GM12878 (cell line): ENCODE results near the gene RNF31. TPM values are rescaled to one million over a fixed set of nuclear protein-coding genes. Genes with fewer than 3 reads are reported as not detected.

Source experiments
- ASH2L ChIP-seq: fragments of 300-600, 200-600 bp; sonication (generic); IDR thresholded peaks from 2 replicates; pipeline ENCODE4 v1.6.1; 2017; ENCODE audit warnings: low read depth, mild to moderate bottlenecking, borderline replicate concordance
- BRCA1 ChIP-seq: IDR thresholded peaks from 2 replicates; pipeline ENCODE4 v1.6.1; 2011; ENCODE audit warnings: low read depth, low read length, improper control_type of control experiment
- EP300 ChIP-seq, 2 experiments: fragments of 150-350 bp in 1 of 2; IDR thresholded peaks; 2 replicates each; pipeline ENCODE4 v1.6.1; 2011 to 2012; ENCODE audit warnings: low read depth in 2 of 2, low read length in 2 of 2, borderline replicate concordance in 1 of 2, improper control_type of control experiment in 1 of 2, inconsistent platforms in 1 of 2; ENCODE audit not compliant: control insufficient read depth in 1 of 2
- NFYA ChIP-seq: IDR thresholded peaks from 2 replicates; pipeline ENCODE4 v1.6.1; 2011; ENCODE audit warnings: low read depth, mild to moderate bottlenecking, low read length, improper control_type of control experiment, borderline replicate concordance
- SMAD1 ChIP-seq: fragments of 450-650 bp; IDR thresholded peaks from 2 replicates; pipeline ENCODE4 v1.6.1; 2018; ENCODE audit warnings: mild to moderate bottlenecking, low read depth; ENCODE audit not compliant: partially characterized antibody
- YY1 ChIP-seq: IDR thresholded peaks from 2 replicates; pipeline ENCODE4 v1.6.1; 2011; ENCODE audit warnings: low read depth, mild to moderate bottlenecking, low read length
- ZBTB4 ChIP-seq: fragments of 450-650 bp; formaldehyde crosslinking; IDR thresholded peaks from 2 replicates; pipeline ENCODE4 v1.4.0; 2022; ENCODE audit warnings: mild to moderate bottlenecking, moderate library complexity
- polyA plus RNA-seq, 11 experiments: library from polyadenylated mRNA; depleted of rRNA in 4 of 11; unstranded in 6 of 11; stranded (reverse) in 5 of 11; fragments of >200 nt; fragmentation: Nextera tagmentation in 4 of 11; fragmentation: Illumina TruSeq in 1 of 11; extraction: Ambion mirVana in 4 of 11; extraction: Trizol in 1 of 11; gene quantifications; 1 replicate in 1 of 11; 2 replicates in 10 of 11; pipeline versions ENCODE4 v1.2.1 to v1.2.3, GENCODE V29; 2011 to 2016; ENCODE audit warnings: inconsistent platforms in 2 of 11, missing spikeins in 2 of 11, low read depth in 1 of 11
- total RNA-seq, 4 experiments: library from RNA; depleted of rRNA in 3 of 4; stranded (reverse); fragments of >200 nt in 3 of 4; fragmentation: Illumina TruSeq in 1 of 4; extraction: Trizol in 1 of 4; gene quantifications; 2 replicates each; pipeline versions ENCODE4 v1.2.1 to v1.2.3, GENCODE V29; 2013 to 2021
- TF ChIP-seq, protein P1 (sequence below): IDR thresholded peaks from 2 replicates; pipeline ENCODE4 v1.6.1; 2011; ENCODE audit warnings: borderline replicate concordance, low read depth, mild to moderate bottlenecking, moderate library complexity, mixed read lengths, low read length; ENCODE audit not compliant: insufficient read depth; ENCODE audit errors: extremely low read length

The RNF31 gene
- total and polyA plus RNA-seq, 10 of the 15 experiments (the other 5 are each of a cell fraction or from before 2014, with no cell fraction given) = 8.5 to 92.7 (median 52.0) TPM

DNA sequence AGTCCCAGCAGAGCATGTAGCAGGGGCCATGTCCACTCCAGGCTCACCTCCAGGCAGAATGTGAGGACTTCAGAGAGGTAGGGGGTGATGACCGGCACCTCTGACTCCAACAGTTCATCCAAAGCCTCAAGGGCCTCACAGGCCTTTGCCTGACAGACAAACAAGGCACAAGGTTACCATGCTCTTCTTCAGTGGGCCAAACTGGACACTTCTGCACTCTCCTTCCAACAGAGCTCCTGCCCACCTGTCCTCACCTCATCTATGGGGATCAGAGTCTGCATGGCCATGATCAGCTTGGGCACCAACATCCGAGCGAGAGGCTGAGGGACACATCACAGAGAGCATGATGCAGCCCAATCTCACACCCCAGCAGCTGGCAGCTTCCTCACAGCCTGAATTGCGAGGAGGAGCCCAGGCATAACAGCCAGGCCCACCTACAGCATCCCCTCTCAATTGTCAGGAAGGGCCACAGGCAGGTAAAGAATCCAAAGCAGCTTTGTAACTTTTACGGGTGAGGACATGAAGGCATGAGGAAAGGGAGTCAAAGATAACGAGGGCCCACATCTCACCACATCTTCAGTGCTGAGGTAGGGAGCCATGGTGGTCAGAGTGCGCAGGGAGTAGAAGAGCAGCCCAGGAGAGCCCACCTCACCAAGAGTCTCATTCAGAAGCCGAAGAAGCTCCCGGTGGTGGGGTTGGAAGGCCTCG, 39.7 kb downstream of the RNF31 start (continued):
- TF ChIP-seq ZBTB4 (CRISPR knock-in tag) (no peak), YY1 (no peak), SMAD1 (no peak), NFYA (no peak), BRCA1 (no peak), ASH2L (no peak), EP300 (IDR thresholded peaks at IDR 0.05; ENCODE audit: borderline replicate concordance in 1 of 2, control insufficient read depth in 1 of 2, low read depth in 2 of 2, low read length in 2 of 2) (no peak)
- TF ChIP-seq, protein P1, sequence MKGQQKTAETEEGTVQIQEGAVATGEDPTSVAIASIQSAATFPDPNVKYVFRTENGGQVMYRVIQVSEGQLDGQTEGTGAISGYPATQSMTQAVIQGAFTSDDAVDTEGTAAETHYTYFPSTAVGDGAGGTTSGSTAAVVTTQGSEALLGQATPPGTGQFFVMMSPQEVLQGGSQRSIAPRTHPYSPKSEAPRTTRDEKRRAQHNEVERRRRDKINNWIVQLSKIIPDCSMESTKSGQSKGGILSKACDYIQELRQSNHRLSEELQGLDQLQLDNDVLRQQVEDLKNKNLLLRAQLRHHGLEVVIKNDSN = no peak
